ENCODE data around the gene FANCE.
A peak's percentile ranks its signal among the peaks of the same experiment; 100 is the strongest.

FANCE gene

GRCh38 chr6:35486005-35486925 lies 34.1 kb downstream of the FANCE start:
- DNase-seq, result no peak

- no peak for DNase-seq
Measured at GRCh38 chr6:35487658-35488516, 35.7 kb downstream of the FANCE start.

GRCh38 chr6:35488517-35488862 lies 36.4 kb downstream of the FANCE start:
- DNase-seq, result no peak

- DNase-seq, result no peak
Measured at GRCh38 chr6:35489066-35489465, 36.9 kb downstream of the FANCE start.

- no peak for DNase-seq
Measured at GRCh38 chr6:35489995-35490791, 38.1 kb downstream of the FANCE start.

GRCh38 chr6:35490821-35491557 lies 38.9 kb downstream of the FANCE start:
- DNase-seq, result no peak

- no peak for DNase-seq
Measured at GRCh38 chr6:35491558-35492257, 39.6 kb downstream of the FANCE start.

GRCh38 chr6:35492258-35492973 lies 40.3 kb downstream of the FANCE start:
- no peak for DNase-seq

- no peak for DNase-seq
Measured at GRCh38 chr6:35492974-35493284, 40.8 kb downstream of the FANCE start.

- DNase-seq, result no peak
Measured at GRCh38 chr6:35493307-35493983, 41.3 kb downstream of the FANCE start.

- no peak for DNase-seq
Measured at GRCh38 chr6:35494161-35494563, 42.0 kb downstream of the FANCE start.

GRCh38 chr6:35495258-35496035 lies 43.3 kb downstream of the FANCE start:
- DNase-seq, result no peak

GRCh38 chr6:35496036-35496840 lies 44.1 kb downstream of the FANCE start:
- peak; percentile 35 for DNase-seq

GRCh38 chr6:35496841-35497570 lies 44.9 kb downstream of the FANCE start, which contains the start of gene TEAD3:
Gene TEAD3 (minus strand): TSS chr6:35497079.
- peak; percentile 78 for DNase-seq

- peak; percentile 49 for DNase-seq
Measured at GRCh38 chr6:35497571-35498421, 45.7 kb downstream of the FANCE start.

GRCh38 chr6:35498422-35499067 lies 46.4 kb downstream of the FANCE start:
- no peak for DNase-seq
